ENCODE data around the gene POLR3K.
"Not testable (repeated sequence)": the region's sequence is repeated elsewhere in the genome, so short reads cannot be mapped to it uniquely, and the experiment has no call there.

POLR3K gene

DNA sequence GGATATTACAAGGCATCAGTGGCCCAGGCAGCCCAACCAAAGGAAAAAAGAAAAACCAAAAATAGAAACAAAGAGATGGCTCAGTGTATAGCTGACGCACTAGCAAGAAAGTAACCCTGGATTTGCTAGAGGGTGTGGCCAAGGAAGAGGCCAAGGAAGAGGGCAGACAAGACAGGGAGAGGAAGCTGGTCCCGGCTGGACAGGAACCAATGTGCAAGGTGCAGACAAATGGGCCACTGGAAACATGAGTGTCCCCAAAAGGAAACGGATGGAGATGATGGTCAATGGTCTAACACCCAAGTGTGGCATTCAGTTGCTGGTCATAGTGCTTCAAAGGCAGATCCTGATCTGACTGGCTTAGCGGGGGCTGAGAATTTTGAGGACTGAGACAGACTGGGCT lies 10.7 kb downstream of the POLR3K start:
- H3K27ac ChIP-seq, result no peak overlapping the region
- TF ChIP-seq, protein P1, sequence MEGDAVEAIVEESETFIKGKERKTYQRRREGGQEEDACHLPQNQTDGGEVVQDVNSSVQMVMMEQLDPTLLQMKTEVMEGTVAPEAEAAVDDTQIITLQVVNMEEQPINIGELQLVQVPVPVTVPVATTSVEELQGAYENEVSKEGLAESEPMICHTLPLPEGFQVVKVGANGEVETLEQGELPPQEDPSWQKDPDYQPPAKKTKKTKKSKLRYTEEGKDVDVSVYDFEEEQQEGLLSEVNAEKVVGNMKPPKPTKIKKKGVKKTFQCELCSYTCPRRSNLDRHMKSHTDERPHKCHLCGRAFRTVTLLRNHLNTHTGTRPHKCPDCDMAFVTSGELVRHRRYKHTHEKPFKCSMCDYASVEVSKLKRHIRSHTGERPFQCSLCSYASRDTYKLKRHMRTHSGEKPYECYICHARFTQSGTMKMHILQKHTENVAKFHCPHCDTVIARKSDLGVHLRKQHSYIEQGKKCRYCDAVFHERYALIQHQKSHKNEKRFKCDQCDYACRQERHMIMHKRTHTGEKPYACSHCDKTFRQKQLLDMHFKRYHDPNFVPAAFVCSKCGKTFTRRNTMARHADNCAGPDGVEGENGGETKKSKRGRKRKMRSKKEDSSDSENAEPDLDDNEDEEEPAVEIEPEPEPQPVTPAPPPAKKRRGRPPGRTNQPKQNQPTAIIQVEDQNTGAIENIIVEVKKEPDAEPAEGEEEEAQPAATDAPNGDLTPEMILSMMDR (conservative IDR thresholded peaks at IDR 0.05), result no peak

DNA sequence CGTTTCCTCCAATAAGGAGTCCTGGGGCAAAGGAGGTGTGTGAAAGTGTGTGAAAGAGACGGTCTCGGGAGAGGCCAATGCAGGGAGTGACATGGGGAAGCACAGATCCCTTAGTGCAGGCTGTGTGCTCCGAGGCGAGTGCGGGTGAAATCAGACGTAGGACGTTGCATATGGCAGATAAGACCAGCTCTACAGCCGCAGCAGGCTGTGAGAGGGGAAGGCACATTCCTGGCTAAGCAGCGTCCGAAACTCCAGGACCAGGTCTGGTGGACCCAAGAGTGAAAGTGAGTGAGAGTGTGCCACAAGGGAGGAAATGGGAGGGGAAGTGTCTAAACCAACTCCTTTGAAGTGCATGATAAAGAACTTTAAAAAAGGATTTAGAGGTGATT lies 11.3 kb downstream of the POLR3K start:
- H3K27ac ChIP-seq, result no peak overlapping the region
- TF ChIP-seq, protein P1 (conservative IDR thresholded peaks at IDR 0.05), result no peak

- TF ChIP-seq, protein P1 (conservative IDR thresholded peaks at IDR 0.05), result no peak
- no peak overlapping the region for H3K27ac ChIP-seq
Measured at GRCh38 chr16:41439-42068, 11.9 kb downstream of the POLR3K start.

DNA sequence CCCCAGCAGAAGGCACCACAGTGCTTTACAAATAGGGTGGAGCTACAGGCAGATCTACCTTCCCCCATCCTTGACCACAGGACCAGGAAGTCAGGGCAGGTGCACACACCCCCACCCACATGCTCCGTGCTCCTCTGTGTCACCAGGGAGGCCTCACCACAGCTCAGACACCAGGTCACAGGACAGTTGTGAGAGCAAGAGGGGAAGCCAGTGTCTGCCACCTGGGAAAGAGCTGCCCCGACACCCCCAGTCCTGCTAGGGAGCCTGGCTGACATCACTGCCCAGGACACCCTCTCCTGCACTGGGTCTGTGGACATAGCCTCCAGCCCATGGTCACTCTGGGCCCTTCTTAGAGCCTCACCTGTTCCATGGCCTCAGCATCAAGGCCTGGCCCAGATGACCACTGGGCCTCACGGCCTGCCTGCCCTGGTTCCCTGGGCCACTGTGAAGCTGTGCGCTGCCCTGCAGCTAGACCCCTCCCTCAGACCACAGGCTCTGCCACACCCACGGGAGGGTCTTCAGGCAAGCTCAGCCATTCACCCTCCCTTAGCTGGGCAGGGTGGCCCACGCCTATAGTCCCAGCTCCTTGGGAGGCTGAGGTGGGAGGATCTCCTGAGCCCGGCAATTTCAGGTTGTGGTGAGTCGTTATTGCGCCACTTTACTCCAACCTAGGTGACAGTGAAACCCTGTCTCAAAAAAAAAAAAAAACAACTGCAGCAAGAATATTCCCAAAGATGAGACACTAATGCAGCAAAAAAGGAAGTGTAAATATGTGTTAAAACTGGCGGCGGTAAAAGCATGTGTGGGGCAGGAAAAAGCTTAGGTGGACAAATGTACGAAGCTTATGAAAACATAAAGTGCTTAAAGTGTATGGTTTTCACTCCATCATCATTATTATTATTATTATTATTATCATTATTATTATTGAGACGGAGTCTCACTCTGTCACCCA lies 14.2 kb downstream of the POLR3K start:
- H3K27ac ChIP-seq, result no peak overlapping the region
- TF ChIP-seq, protein P1 (conservative IDR thresholded peaks at IDR 0.05), result no peak

- H3K27ac ChIP-seq, result not testable (repeated sequence)
Measured at GRCh38 chr16:38206-38605, 15.2 kb downstream of the POLR3K start.

- TF ChIP-seq, protein P1 (conservative IDR thresholded peaks at IDR 0.05), result no peak
- H3K27ac ChIP-seq, result no peak overlapping the region
Measured at GRCh38 chr16:37511-37910, 15.9 kb downstream of the POLR3K start.

DNA sequence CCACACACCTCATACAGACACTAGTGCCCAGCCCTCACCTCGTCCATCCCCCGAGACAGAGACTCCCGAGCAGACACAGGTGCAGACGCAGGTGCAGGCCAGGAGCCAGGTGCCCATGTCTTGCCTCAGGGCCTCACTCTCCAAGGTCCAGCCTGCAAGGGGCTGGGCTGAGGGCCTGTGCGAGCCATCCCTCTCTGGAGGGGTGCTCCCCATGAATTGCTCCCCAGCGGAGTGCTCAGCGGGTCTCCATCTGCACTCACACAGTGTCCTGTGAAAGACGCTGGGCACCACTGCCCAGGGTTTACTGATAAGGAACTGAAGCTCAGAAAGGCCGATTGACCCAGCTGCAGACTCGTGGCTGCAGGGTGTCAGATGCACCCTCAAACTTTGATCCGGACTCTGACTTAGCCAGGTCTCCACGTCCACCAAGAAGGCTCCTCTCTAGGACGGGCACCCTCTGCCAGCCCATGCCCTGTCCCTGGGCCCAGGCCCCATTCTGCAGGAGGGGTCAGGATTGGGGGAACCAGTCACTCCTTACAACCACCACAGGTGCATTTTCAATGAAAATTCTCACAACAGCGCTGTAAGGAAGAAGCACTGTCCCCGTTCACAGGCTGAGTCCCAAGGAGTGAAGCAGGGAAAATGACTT lies 16.9 kb downstream of the POLR3K start:
- TF ChIP-seq, protein P1 (conservative IDR thresholded peaks at IDR 0.05), result no peak
- H3K27ac ChIP-seq, result no peak overlapping the region
